Measurements from ENCODE around the gene UACA. TPM values are rescaled to one million over a fixed set of nuclear protein-coding genes. Genes with fewer than 3 reads are reported as not detected.

The UACA gene
- total RNA-seq, 2 donors from 2014 or later: 16.3 to 35.2 TPM

DNA sequence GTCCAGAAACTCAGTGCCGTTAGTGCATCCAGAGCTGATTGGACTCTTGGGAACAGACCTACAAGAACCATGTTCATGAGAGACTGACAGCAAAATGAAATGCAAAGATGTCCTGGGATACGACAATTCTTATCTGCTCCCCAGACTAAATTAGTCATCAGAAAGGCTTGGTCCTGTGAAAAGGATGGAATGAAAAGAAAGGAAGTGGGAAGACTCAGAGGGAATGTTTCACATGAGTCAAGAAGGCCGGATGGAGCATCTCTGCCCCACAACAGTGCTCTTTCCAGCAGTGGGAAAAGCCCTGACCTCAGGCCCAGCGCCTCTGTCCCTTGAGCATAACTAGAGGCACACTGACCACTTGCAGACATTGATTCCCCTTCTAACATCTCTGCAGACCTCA lies 39.3 kb upstream of the UACA start:
- Histone ChIP-seq H3K4me3 (no peak overlapping the region), H3K27me3 (replicated peaks; ENCODE audit: insufficient read depth) (no peaks in the 10 kb centered on the region), H3K27ac (no peak overlapping the region), H3K9me3 (no peaks in the 10 kb centered on the region), H3K36me3 (no peaks in the 10 kb centered on the region), H3K4me1 (replicated peaks) (no peaks in the 10 kb centered on the region)
- intact Hi-C loops (cut with DNase I): no loop called here
- 89% methylated on average over 4 of the region's 4 CpGs for WGBS
- no peak for DNase-seq (ENCODE audit: low spot score)
- TF ChIP-seq, protein P1, sequence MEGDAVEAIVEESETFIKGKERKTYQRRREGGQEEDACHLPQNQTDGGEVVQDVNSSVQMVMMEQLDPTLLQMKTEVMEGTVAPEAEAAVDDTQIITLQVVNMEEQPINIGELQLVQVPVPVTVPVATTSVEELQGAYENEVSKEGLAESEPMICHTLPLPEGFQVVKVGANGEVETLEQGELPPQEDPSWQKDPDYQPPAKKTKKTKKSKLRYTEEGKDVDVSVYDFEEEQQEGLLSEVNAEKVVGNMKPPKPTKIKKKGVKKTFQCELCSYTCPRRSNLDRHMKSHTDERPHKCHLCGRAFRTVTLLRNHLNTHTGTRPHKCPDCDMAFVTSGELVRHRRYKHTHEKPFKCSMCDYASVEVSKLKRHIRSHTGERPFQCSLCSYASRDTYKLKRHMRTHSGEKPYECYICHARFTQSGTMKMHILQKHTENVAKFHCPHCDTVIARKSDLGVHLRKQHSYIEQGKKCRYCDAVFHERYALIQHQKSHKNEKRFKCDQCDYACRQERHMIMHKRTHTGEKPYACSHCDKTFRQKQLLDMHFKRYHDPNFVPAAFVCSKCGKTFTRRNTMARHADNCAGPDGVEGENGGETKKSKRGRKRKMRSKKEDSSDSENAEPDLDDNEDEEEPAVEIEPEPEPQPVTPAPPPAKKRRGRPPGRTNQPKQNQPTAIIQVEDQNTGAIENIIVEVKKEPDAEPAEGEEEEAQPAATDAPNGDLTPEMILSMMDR (IDR thresholded peaks at IDR 0.05): no peak

DNA sequence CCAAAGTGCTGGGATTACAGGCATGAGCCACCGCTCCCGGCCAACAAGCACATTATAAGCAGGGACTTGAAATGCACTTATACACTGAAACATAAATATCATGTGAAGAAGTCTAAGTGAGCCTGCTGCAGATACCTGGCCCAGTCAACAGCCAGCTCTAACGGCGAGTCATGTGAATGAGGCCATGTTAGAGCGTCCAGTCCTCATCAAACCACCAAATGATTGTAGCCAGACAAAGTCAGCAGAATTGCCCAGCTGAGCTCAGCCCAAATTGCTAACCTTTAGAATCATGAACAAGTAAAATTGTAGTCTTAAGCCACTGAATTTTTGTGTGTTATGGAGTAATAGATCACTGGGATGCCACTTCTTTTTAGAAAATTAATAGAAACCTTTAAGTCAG lies 37.8 kb upstream of the UACA start:
- H3K36me3 ChIP-seq: no peaks in the 10 kb centered on the region
- H3K9me3 ChIP-seq: no peaks in the 10 kb centered on the region
- H3K4me3 ChIP-seq: no peak overlapping the region
- no peaks in the 10 kb centered on the region for H3K27me3 ChIP-seq (replicated peaks; ENCODE audit: insufficient read depth)
- DNase-seq (ENCODE audit: low spot score): no peak
- intact Hi-C loops (cut with DNase I): no loop called here
- no peaks in the 10 kb centered on the region for H3K4me1 ChIP-seq (replicated peaks)
- peak overlapping the region in 1 of 2 donors; percentile 56 for H3K27ac ChIP-seq
- TF ChIP-seq POLR2AphosphoS5 (IDR thresholded peaks at IDR 0.05) (no peak), POLR2A (IDR thresholded peaks at IDR 0.05) (no peak)
- TF ChIP-seq, protein P1 (IDR thresholded peaks at IDR 0.05): no peak
- WGBS: 99% methylated on average over 5 of the region's 5 CpGs

DNA sequence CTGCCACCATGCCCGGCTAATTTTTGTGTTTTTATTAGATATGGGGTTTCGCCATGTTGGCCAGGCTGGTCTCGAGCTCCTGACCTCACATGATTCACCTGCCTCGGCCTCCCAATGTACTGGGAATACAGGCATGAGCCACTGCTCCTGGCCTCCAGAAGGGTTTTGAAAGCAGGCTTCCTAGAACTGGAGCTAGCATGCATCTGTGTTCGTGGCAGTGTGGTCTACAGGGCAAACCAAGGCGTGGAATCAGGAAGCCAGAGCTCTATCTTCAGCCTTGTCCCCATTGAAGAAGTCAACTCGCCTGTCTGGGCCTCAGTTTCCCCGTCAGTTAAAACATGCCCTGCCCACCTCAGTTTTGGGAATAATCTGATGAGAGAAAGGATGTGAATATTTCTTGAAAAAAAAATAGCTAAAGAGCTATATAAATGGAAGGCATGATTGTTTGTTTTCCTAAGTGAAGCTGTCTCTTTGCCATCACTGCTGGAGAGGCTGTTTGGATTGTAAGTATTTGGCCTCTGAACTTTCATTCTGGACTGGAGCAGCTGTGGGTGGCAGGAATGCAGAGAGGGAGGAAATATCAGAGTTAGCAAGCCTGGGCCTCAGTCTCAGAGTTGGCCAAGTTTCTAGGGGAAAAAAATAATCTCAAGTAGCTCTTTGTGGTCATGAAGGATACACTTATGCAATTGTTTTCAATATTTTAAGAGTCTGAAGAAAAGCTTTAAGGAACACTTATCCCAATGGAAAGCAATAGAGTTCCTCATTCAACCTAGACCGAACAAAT lies 36.5 kb upstream of the UACA start:
- WGBS: 74% methylated on average over 9 of the region's 9 CpGs
- intact Hi-C loops (cut with DNase I): no loop called here

DNA sequence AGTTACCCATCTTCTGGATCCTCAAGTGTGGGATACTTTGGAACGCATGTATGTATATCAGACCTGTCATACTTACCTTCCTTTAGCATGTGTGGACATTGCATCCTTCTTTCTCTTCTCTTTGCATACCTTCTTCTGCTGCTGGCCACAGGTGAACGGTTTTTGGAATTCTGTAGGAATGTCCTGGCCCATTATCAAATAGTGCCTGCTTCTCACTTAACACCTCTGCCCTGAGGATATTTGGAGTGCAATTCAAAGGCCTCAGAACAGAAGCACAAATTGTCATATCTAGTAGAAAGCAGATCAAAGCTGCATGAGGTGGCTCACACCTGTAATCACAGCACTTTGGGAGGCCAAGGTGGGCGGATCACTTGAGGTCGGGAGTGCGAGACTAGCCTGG lies 34.1 kb upstream of the UACA start:
- no peak for DNase-seq (ENCODE audit: low spot score)
- no peak overlapping the region for H3K4me3 ChIP-seq
- H3K36me3 ChIP-seq: no peaks in the 10 kb centered on the region
- H3K9me3 ChIP-seq: no peaks in the 10 kb centered on the region
- no peaks in the 10 kb centered on the region for H3K4me1 ChIP-seq (replicated peaks)
- no peak overlapping the region for H3K27ac ChIP-seq
- WGBS: 89% methylated on average over 5 of the region's 5 CpGs
- TF ChIP-seq, protein P1 (IDR thresholded peaks at IDR 0.05): no peak
- TF ChIP-seq POLR2A (IDR thresholded peaks at IDR 0.05): no peak
- no peaks in the 10 kb centered on the region for H3K27me3 ChIP-seq (replicated peaks; ENCODE audit: insufficient read depth)
- intact Hi-C loops (cut with DNase I): no loop called here

More for the DNA sequence above, 36.5 kb upstream of the UACA start:
- Histone ChIP-seq H3K9me3 (no peaks in the 10 kb centered on the region), H3K27me3 (replicated peaks; ENCODE audit: insufficient read depth) (no peaks in the 10 kb centered on the region), H3K4me1 (replicated peaks) (no peaks in the 10 kb centered on the region), H3K4me3 (no peak overlapping the region), H3K27ac (peak overlapping the region; percentile 6 to 56), H3K36me3 (no peaks in the 10 kb centered on the region)
- peak; percentile 31 for DNase-seq (ENCODE audit: low spot score)
- TF ChIP-seq, protein P1 (IDR thresholded peaks at IDR 0.05): no peak
- TF ChIP-seq POLR2AphosphoS5 (IDR thresholded peaks at IDR 0.05) (peak; percentile 67), POLR2A (IDR thresholded peaks at IDR 0.05) (no peak)
